ENCODE measurements around the gene MED12L. TPM values are rescaled to one million over a fixed set of nuclear protein-coding genes. Genes with fewer than 3 reads are reported as not detected.
A peak's percentile ranks its signal among the peaks of the same experiment; 100 is the strongest.

The MED12L gene
- total RNA-seq, 4 donors from 2014 or later: 0.19 to 0.83 (median 0.41) TPM

DNA sequence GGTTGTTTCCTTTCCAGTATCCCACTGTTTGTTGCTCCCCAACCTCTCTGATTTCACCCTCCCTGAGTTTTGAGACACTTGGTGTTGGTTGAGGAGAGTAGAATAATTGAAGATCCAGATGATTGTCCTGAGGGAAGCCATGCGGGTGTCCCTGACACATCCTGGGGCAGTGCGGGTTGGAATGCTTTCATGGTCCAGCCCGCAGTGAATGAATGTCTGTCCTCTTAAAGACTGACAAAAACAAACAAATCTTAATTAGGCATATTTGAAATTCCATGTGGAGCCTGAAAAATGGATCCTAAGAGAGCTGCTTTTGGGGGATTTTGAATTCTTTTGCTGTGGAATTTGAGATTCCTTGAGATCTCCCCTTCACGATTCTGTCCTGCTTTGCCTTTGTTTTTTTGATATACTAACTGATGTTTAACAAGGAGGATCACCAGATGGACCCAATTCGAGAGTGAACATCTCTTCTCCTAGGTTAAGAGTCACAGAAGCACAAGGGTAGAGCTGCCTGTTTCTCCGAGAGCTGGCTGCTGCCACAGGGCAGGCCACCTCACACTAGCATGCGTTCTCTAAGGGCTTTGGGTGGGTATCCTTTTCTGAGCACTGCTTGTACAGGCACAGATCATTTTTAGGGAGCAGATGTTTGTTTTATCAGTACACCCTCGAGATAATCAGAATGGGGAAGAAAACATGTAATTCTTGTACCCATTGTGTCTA, 70.1 kb downstream of the MED12L start:
- no peak for TF ChIP-seq EP300 (IDR thresholded peaks at IDR 0.05)
- TF ChIP-seq POLR2A (IDR thresholded peaks at IDR 0.05; ENCODE audit: low read depth): no peak
- no peak for TF ChIP-seq POLR2AphosphoS5 (IDR thresholded peaks at IDR 0.05)
- no peak for TF ChIP-seq CTCF (IDR thresholded peaks at IDR 0.05)
- DNase-seq (ENCODE audit: extremely low spot score): no peak
- H3K4me1 ChIP-seq: no peaks in the 10 kb centered on the region
- no peaks in the 10 kb centered on the region for H3K36me3 ChIP-seq
- H3K4me3 ChIP-seq: no peak overlapping the region
- H3K27me3 ChIP-seq: no peaks in the 10 kb centered on the region
- WGBS: 73% methylated on average over 8 of the region's 8 CpGs
- no peaks in the 10 kb centered on the region for H3K9me3 ChIP-seq
- no peak overlapping the region for H3K27ac ChIP-seq (replicated peaks in 1 of 4)
- intact Hi-C loops (cut with DNase I): no loop called here

DNA sequence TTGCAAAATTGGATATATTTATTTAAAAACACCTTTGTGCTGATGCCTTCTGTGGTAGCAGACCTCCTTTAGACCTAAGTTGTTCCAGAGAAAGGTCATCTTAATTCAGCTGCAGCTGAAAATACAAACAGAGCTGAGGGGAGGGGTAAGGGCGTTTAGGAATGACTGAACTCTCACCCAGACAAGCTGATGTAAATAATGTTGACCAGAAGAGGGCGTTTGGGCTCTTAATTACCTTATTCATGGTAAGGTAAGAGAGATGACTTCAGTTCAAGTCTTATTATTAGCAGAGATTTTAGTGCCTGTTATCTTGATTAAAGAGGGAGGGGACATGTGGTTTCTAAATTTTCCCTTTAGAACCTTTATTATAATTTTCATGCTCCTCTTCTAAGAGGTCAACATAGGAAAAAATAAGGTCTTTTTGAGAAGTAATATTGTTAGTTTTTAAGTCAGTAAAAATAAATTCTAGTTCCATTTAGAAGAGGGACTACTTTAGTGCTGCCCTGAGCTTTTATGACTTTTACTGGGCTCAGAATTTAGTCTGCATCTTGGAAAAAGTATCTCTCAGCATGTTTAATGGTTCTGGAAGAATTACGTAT, 71.3 kb downstream of the MED12L start:
- Histone ChIP-seq H3K27me3 (no peaks in the 10 kb centered on the region), H3K36me3 (no peaks in the 10 kb centered on the region), H3K4me3 (no peak overlapping the region), H3K27ac (replicated peaks in 1 of 4) (no peak overlapping the region), H3K4me1 (no peaks in the 10 kb centered on the region), H3K9me3 (no peaks in the 10 kb centered on the region)
- DNase-seq (ENCODE audit: extremely low spot score): no peak
- intact Hi-C loops (cut with DNase I): no loop called here
- 44% methylated on average over 3 of the region's 3 CpGs for WGBS
- TF ChIP-seq CTCF (IDR thresholded peaks at IDR 0.05): peak in 2 of 3 experiments; percentile 25 to 44
- TF ChIP-seq POLR2A (IDR thresholded peaks at IDR 0.05; ENCODE audit: low read depth): no peak
- TF ChIP-seq POLR2AphosphoS5 (IDR thresholded peaks at IDR 0.05): no peak
- TF ChIP-seq EP300 (IDR thresholded peaks at IDR 0.05): no peak

DNA sequence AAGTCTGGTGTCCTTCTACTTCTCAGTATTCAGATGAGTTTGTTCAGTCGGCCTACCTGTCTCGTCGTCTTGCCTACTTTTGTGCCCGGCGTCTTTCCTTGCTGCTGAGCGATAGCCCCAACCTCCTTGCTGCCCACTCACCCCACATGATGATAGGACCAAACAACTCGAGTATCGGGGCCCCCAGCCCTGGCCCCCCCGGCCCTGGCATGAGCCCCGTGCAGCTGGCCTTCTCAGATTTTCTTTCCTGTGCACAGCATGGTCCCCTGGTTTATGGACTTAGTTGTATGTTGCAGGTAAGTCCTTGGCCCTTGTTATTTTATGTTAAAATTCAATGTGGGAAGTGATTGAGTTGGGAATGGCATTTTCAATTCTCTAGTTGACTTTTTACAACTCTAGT, 74.3 kb downstream of the MED12L start:
- intact Hi-C loops (cut with DNase I): loop anchor here (10.0 kb wide), 1 partner anchor 675 kb away; no protein-coding TSS in a partner anchor
- WGBS: 89% methylated on average over 10 of the region's 10 CpGs
- H3K27me3 ChIP-seq: no peaks in the 10 kb centered on the region
- TF ChIP-seq POLR2A (IDR thresholded peaks at IDR 0.05; ENCODE audit: low read depth) (no peak), POLR2AphosphoS5 (IDR thresholded peaks at IDR 0.05) (no peak), EP300 (IDR thresholded peaks at IDR 0.05) (no peak), CTCF (IDR thresholded peaks at IDR 0.05) (no peak)
- H3K36me3 ChIP-seq: no peaks in the 10 kb centered on the region
- DNase-seq (ENCODE audit: extremely low spot score): no peak
- no peak overlapping the region for H3K27ac ChIP-seq (replicated peaks in 1 of 4)
- no peak overlapping the region for H3K4me3 ChIP-seq
- no peaks in the 10 kb centered on the region for H3K9me3 ChIP-seq
- H3K4me1 ChIP-seq: no peaks in the 10 kb centered on the region

DNA sequence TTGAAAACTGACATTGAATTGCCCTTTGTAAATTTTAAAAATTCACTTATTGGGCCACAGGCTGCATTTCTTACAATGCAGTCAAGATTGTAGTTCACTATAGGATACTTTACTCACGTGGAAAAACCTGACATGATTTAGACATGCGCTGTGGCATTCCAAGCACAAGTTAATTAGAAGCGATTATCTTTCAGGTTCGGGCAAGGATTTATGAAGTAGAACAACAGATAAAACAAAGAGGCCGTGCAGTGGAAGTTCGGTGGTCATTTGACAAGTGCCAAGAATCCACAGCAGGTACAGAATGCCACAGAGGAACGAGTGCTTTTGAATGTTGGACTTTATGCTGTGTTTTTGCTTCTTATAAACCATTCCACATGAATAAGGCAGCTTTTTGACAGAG, 79.8 kb downstream of the MED12L start:
- no peak overlapping the region for H3K4me3 ChIP-seq
- peaks cover 0 to 5% (median 0%) of the 10 kb centered on the region in 4 donors for H3K4me1 ChIP-seq
- no peak for DNase-seq (ENCODE audit: extremely low spot score)
- 83% methylated on average over 7 of the region's 7 CpGs for WGBS
- no peak for TF ChIP-seq POLR2AphosphoS5 (IDR thresholded peaks at IDR 0.05)
- no peak for TF ChIP-seq POLR2A (IDR thresholded peaks at IDR 0.05; ENCODE audit: low read depth)
- no peak for TF ChIP-seq EP300 (IDR thresholded peaks at IDR 0.05)
- TF ChIP-seq CTCF (IDR thresholded peaks at IDR 0.05): no peak
- no peaks in the 10 kb centered on the region for H3K27me3 ChIP-seq
- no peaks in the 10 kb centered on the region for H3K36me3 ChIP-seq
- H3K9me3 ChIP-seq: no peaks in the 10 kb centered on the region
- no peak overlapping the region for H3K27ac ChIP-seq (replicated peaks in 1 of 4)
- intact Hi-C loops (cut with DNase I): loop anchor here (5.0 to 10.0 kb wide), 2 partner anchors 62 to 670 kb away; no protein-coding TSS in a partner anchor
